Right atrium auricular region (tissue), 2 donors: ENCODE results near the gene CCDC190. TPM values are rescaled to one million over a fixed set of nuclear protein-coding genes. Genes with fewer than 3 reads are reported as not detected.
A peak's percentile ranks its signal among the peaks of the same experiment; 100 is the strongest.

Experiments
- DNase-seq: peaks from one replicate; pipeline ENCODE4 v3.0.0-alpha.2; 2019; ENCODE audit warnings: low spot score
- H3K27ac ChIP-seq, 2 donors: fragments of 200-600 bp; sonication (generic); 1 replicate in 1 of 2; 2 replicates in 1 of 2; pipeline ENCODE4 v1.5.1; 2016 to 2019
- H3K27me3 ChIP-seq, 2 donors: fragments of 200-600 bp; sonication (generic); one replicate each; pipeline versions ENCODE4 v1.5.1 to v1.6.0; 2017 to 2019
- H3K36me3 ChIP-seq: fragments of 200-600 bp; sonication (generic); one replicate; pipeline ENCODE4 v1.5.1; 2016
- H3K4me1 ChIP-seq, 2 donors: fragments of 200-600 bp; sonication (generic); one replicate each; pipeline versions ENCODE4 v1.5.1 to v1.6.0; 2017 to 2019
- H3K4me3 ChIP-seq, 2 donors: fragments of 200-600 bp; sonication (generic); 1 replicate in 1 of 2; 2 replicates in 1 of 2; pipeline ENCODE4 v1.5.1; 2017 to 2019; ENCODE audit warnings: mild to moderate bottlenecking in 1 of 2, moderate library complexity in 1 of 2
- H3K9me3 ChIP-seq, 2 donors: fragments of 200-600 bp; sonication (generic); one replicate each; pipeline ENCODE4 v1.5.1; 2019
- total RNA-seq, 2 donors: library from RNA; depleted of rRNA; stranded (reverse); fragments of >200 nt; gene quantifications; one replicate each; pipeline ENCODE4 v1.1.0, GENCODE V29; 2016
- TF ChIP-seq, protein P1 (sequence below), 2 donors: fragments of 200-600 bp; sonication (generic); IDR thresholded peaks; one replicate each; pipeline ENCODE4 v1.5.1; 2019; ENCODE audit warnings: antibody characterized with exemption in 2 of 2

The CCDC190 gene
- total RNA-seq, 2 donors from 2014 or later = 0.28 to 0.33 TPM

- Histone ChIP-seq H3K4me3 (no peak overlapping the region), H3K27ac (no peak overlapping the region), H3K4me1 (no peaks in the 10 kb centered on the region), H3K27me3 (no peaks in the 10 kb centered on the region), H3K36me3 (no peaks in the 10 kb centered on the region), H3K9me3 (no peaks in the 10 kb centered on the region)
- TF ChIP-seq, protein P1, sequence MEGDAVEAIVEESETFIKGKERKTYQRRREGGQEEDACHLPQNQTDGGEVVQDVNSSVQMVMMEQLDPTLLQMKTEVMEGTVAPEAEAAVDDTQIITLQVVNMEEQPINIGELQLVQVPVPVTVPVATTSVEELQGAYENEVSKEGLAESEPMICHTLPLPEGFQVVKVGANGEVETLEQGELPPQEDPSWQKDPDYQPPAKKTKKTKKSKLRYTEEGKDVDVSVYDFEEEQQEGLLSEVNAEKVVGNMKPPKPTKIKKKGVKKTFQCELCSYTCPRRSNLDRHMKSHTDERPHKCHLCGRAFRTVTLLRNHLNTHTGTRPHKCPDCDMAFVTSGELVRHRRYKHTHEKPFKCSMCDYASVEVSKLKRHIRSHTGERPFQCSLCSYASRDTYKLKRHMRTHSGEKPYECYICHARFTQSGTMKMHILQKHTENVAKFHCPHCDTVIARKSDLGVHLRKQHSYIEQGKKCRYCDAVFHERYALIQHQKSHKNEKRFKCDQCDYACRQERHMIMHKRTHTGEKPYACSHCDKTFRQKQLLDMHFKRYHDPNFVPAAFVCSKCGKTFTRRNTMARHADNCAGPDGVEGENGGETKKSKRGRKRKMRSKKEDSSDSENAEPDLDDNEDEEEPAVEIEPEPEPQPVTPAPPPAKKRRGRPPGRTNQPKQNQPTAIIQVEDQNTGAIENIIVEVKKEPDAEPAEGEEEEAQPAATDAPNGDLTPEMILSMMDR (IDR thresholded peaks at IDR 0.05) = peak in 1 of 2 donors; percentile 76
- peak; percentile 61 for DNase-seq
Observed at GRCh38 chr1:162854245-162854882, 6.6 kb downstream of the CCDC190 start.

- Histone ChIP-seq H3K36me3 (no peaks in the 10 kb centered on the region), H3K9me3 (no peaks in the 10 kb centered on the region), H3K4me1 (no peaks in the 10 kb centered on the region), H3K4me3 (no peak overlapping the region), H3K27ac (no peak overlapping the region), H3K27me3 (no peaks in the 10 kb centered on the region)
- TF ChIP-seq, protein P1 (IDR thresholded peaks at IDR 0.05) = no peak
- DNase-seq = no peak
Observed at GRCh38 chr1:162851341-162851740, 9.6 kb downstream of the CCDC190 start.

- TF ChIP-seq, protein P1 (IDR thresholded peaks at IDR 0.05) = no peak
- no peak for DNase-seq
- H3K27me3 ChIP-seq = no peaks in the 10 kb centered on the region
- H3K27ac ChIP-seq = no peak overlapping the region
- H3K4me3 ChIP-seq = no peak overlapping the region
- H3K9me3 ChIP-seq = no peaks in the 10 kb centered on the region
- no peaks in the 10 kb centered on the region for H3K36me3 ChIP-seq
- no peaks in the 10 kb centered on the region for H3K4me1 ChIP-seq
Observed at GRCh38 chr1:162849711-162850110, 11.3 kb downstream of the CCDC190 start.

- peak; percentile 87 for DNase-seq
- H3K36me3 ChIP-seq = no peaks in the 10 kb centered on the region
- no peaks in the 10 kb centered on the region for H3K27me3 ChIP-seq
- H3K9me3 ChIP-seq = no peaks in the 10 kb centered on the region
- no peaks in the 10 kb centered on the region for H3K4me1 ChIP-seq
- H3K27ac ChIP-seq = no peak overlapping the region
- TF ChIP-seq, protein P1 (IDR thresholded peaks at IDR 0.05) = peak; percentile 92 to 97
- H3K4me3 ChIP-seq = no peak overlapping the region
Observed at GRCh38 chr1:162847839-162848453, 13.0 kb downstream of the CCDC190 start.

- Histone ChIP-seq H3K9me3 (no peaks in the 10 kb centered on the region), H3K36me3 (no peaks in the 10 kb centered on the region), H3K27ac (no peak overlapping the region), H3K4me1 (no peaks in the 10 kb centered on the region), H3K4me3 (no peak overlapping the region), H3K27me3 (no peaks in the 10 kb centered on the region)
- no peak for DNase-seq
- TF ChIP-seq, protein P1 (IDR thresholded peaks at IDR 0.05) = no peak
Observed at GRCh38 chr1:162846256-162847212, 14.4 kb downstream of the CCDC190 start.
